HEK293 (cell line): ENCODE data around the gene RAD21L1.

ENCODE experiments used
- CTCF ChIA-PET: fragments of 350-600 bp; formaldehyde crosslinking; extraction: SDS; loops from one replicate; lab custom pipeline; 2021; ENCODE audit warnings: antibody characterized with exemption; lab: Yijun Ruan, JAX
- POLR2A ChIA-PET: fragments of 300-600 bp; formaldehyde crosslinking; extraction: SDS; loops from one replicate; lab custom pipeline; 2020; ENCODE audit warnings: antibody characterized with exemption, inconsistent platforms; lab: Yijun Ruan, JAX
- H3K27ac ChIP-seq: fragments of 200-500 bp; sonication (Bioruptor generic); 2 replicates; pipeline ENCODE4 v1.5.1; 2014; ENCODE audit warnings: low read depth, low read length, control low read depth, inconsistent platforms; ENCODE audit errors: extremely low read depth
- H3K36me3 ChIP-seq, 2 experiments: fragments of 200-500 bp in 1 of 2; sonication (Bioruptor generic) in 1 of 2; 1 replicate in 1 of 2; 2 replicates in 1 of 2; pipeline ENCODE4 v1.5.1; 2014 to 2017; ENCODE audit warnings: inconsistent platforms in 2 of 2, low read length in 2 of 2; ENCODE audit not compliant: control insufficient read depth in 2 of 2, insufficient read depth in 1 of 2
- H3K4me1 ChIP-seq: fragments of 200-500 bp; sonication (Bioruptor generic); 2 replicates; pipeline ENCODE4 v1.5.1; 2014; ENCODE audit warnings: mild to moderate bottlenecking, low read length, inconsistent platforms; ENCODE audit not compliant: control insufficient read depth, insufficient read depth
- H3K4me3 ChIP-seq: 2 replicates; pipeline ENCODE4 v1.5.1; 2011; ENCODE audit warnings: low read depth, mild to moderate bottlenecking, control low read depth, low read length, moderate library complexity
- H3K9me3 ChIP-seq: fragments of 200-500 bp; sonication (Bioruptor generic); 2 replicates; pipeline ENCODE4 v1.5.1; 2014; ENCODE audit warnings: low read depth, low read length, inconsistent platforms; ENCODE audit not compliant: control insufficient read depth, insufficient read depth
- IKZF3 ChIP-seq: fragments of 450-650 bp; IDR thresholded peaks from 2 replicates; pipeline ENCODE4 v1.5.0; 2018; ENCODE audit warnings: missing biosample characterization, mild to moderate bottlenecking, missing genetic modification characterization, moderate library complexity
- INSM2 ChIP-seq: fragments of 450-650 bp; formaldehyde crosslinking; IDR thresholded peaks from 2 replicates; pipeline ENCODE4 v1.5.1; 2016; ENCODE audit warnings: missing biosample characterization, missing genetic modification characterization
- KLF17 ChIP-seq: fragments of 450-650 bp; formaldehyde crosslinking; IDR thresholded peaks from 2 replicates; pipeline ENCODE4 v1.5.1; 2016; ENCODE audit warnings: missing biosample characterization, missing genetic modification characterization
- KLF8 ChIP-seq: fragments of 450-650 bp; formaldehyde crosslinking; IDR thresholded peaks from 2 replicates; pipeline ENCODE4 v1.5.1; 2016; ENCODE audit warnings: missing biosample characterization, missing genetic modification characterization
- KLF9 ChIP-seq: fragments of 450-650 bp; formaldehyde crosslinking; IDR thresholded peaks from 2 replicates; pipeline ENCODE4 v1.5.1; 2016; ENCODE audit warnings: missing biosample characterization, missing genetic modification characterization, low read depth
- PATZ1 ChIP-seq: fragments of 450-650 bp; formaldehyde crosslinking; IDR thresholded peaks from 2 replicates; pipeline ENCODE4 v1.5.1; 2016; ENCODE audit warnings: missing biosample characterization, missing genetic modification characterization
- SCRT1 ChIP-seq: fragments of 450-650 bp; formaldehyde crosslinking; IDR thresholded peaks from 2 replicates; pipeline ENCODE4 v1.5.1; 2016; ENCODE audit warnings: missing biosample characterization, missing genetic modification characterization, borderline replicate concordance
- SP3 ChIP-seq: fragments of 450-650 bp; formaldehyde crosslinking; IDR thresholded peaks from 2 replicates; pipeline ENCODE4 v1.5.1; 2016; ENCODE audit warnings: missing biosample characterization, missing genetic modification characterization
- SP7 ChIP-seq: fragments of 450-650 bp; formaldehyde crosslinking; IDR thresholded peaks from 2 replicates; pipeline ENCODE4 v1.5.1; 2016; ENCODE audit warnings: missing biosample characterization, missing genetic modification characterization
- ZBTB17 ChIP-seq: fragments of 450-650 bp; formaldehyde crosslinking; IDR thresholded peaks from 2 replicates; pipeline ENCODE4 v1.5.1; 2016; ENCODE audit warnings: missing biosample characterization, missing genetic modification characterization
- ZBTB48 ChIP-seq: fragments of 450-650 bp; formaldehyde crosslinking; IDR thresholded peaks from 2 replicates; pipeline ENCODE4 v1.5.1; 2016; ENCODE audit warnings: missing biosample characterization, missing genetic modification characterization
- ZEB2 ChIP-seq: fragments of 450-650 bp; formaldehyde crosslinking; IDR thresholded peaks from 2 replicates; pipeline ENCODE4 v1.5.1; 2016; ENCODE audit warnings: missing biosample characterization, missing genetic modification characterization
- ZNF148 ChIP-seq: fragments of 450-650 bp; formaldehyde crosslinking; IDR thresholded peaks from 2 replicates; pipeline ENCODE4 v1.5.0; 2017; ENCODE audit warnings: missing biosample characterization, missing genetic modification characterization, borderline replicate concordance
- ZNF239 ChIP-seq: fragments of 450-650 bp; formaldehyde crosslinking; IDR thresholded peaks from 2 replicates; pipeline ENCODE4 v1.5.1; 2016; ENCODE audit warnings: missing biosample characterization, missing genetic modification characterization
- ZNF324 ChIP-seq: fragments of 450-650 bp; formaldehyde crosslinking; IDR thresholded peaks from 2 replicates; pipeline ENCODE4 v1.5.1; 2016; ENCODE audit warnings: missing biosample characterization, missing genetic modification characterization
- ZNF366 ChIP-seq: fragments of 450-650 bp; formaldehyde crosslinking; conservative IDR thresholded peaks from 2 replicates; pipeline ENCODE4 v1.5.1; 2016; ENCODE audit warnings: missing biosample characterization, missing genetic modification characterization
- ZNF600 ChIP-seq: fragments of 450-650 bp; formaldehyde crosslinking; IDR thresholded peaks from 2 replicates; pipeline ENCODE4 v1.5.1; 2016; ENCODE audit warnings: missing biosample characterization, missing genetic modification characterization
- ZNF645 ChIP-seq: fragments of 450-650 bp; formaldehyde crosslinking; IDR thresholded peaks from 2 replicates; pipeline ENCODE4; 2016; ENCODE audit warnings: missing biosample characterization, missing genetic modification characterization
- ZNF670 ChIP-seq: fragments of 450-650 bp; formaldehyde crosslinking; IDR thresholded peaks from 2 replicates; pipeline ENCODE4 v1.5.1; 2016; ENCODE audit warnings: missing biosample characterization, missing genetic modification characterization, low read depth
- ZNF677 ChIP-seq: fragments of 450-650 bp; IDR thresholded peaks from 2 replicates; pipeline ENCODE4 v1.5.0; 2018; ENCODE audit warnings: missing biosample characterization, mild to moderate bottlenecking, missing genetic modification characterization, moderate library complexity
- ZNF704 ChIP-seq: fragments of 450-650 bp; formaldehyde crosslinking; IDR thresholded peaks from 2 replicates; pipeline ENCODE4 v1.5.1; 2016; ENCODE audit warnings: missing biosample characterization, missing genetic modification characterization
- ZNF791 ChIP-seq: fragments of 450-650 bp; formaldehyde crosslinking; IDR thresholded peaks from 2 replicates; pipeline ENCODE4 v1.5.1; 2016; ENCODE audit warnings: missing biosample characterization, missing genetic modification characterization
- ZSCAN5A ChIP-seq: fragments of 450-650 bp; formaldehyde crosslinking; IDR thresholded peaks from 2 replicates; pipeline ENCODE4 v1.5.1; 2016; ENCODE audit warnings: missing biosample characterization, missing genetic modification characterization
- ZXDB ChIP-seq: fragments of 450-650 bp; formaldehyde crosslinking; IDR thresholded peaks from 2 replicates; pipeline ENCODE4 v1.5.1; 2016; ENCODE audit warnings: missing biosample characterization, missing genetic modification characterization

Gene RAD21L1

GRCh38 chr20:1224205-1224890 lies 1.5 kb upstream of the RAD21L1 start (continued):
- no peak for TF ChIP-seq ZNF645 (tag by site-specific recombination)
- no peak for TF ChIP-seq ZBTB17
- no peak for TF ChIP-seq ZNF366

GRCh38 chr20:1225263-1225782 lies 521 bp upstream of the RAD21L1 start:
- H3K4me3 ChIP-seq = peak overlapping the region; percentile 45
- ChIA-PET POLR2A (interaction anchor here (0.7 to 1.2 kb wide), 2 partner anchors 39 to 41 kb away, joined by 3 to 8 read pairs; partner anchors contain the start of gene SNPH), CTCF (interaction anchor here (0.5 to 1.5 kb wide), 3 partner anchors 12 to 409 kb away, joined by 3 to 9 read pairs (median 4); no protein-coding TSS in a partner anchor)
- H3K36me3 ChIP-seq = no peaks in the 10 kb centered on the region
- H3K4me1 ChIP-seq = 0 out of 2 replicates have a peak, but pooled peaks cover 2% of the 10 kb centered on the region
- no peaks in the 10 kb centered on the region for H3K9me3 ChIP-seq
- no peak overlapping the region for H3K27ac ChIP-seq
- TF ChIP-seq ZSCAN5A (tag by site-specific recombination) (0 out of 2 replicates have a peak, but pooled peaks have one; percentile 53), KLF17 (tag by site-specific recombination) (0 out of 2 replicates have a peak, but pooled peaks have one; percentile 21), ZBTB17 (no peak), ZEB2 (tag by site-specific recombination) (0 out of 2 replicates have a peak, but pooled peaks have one; percentile 21), ZNF677 (no peak), ZNF670 (tag by site-specific recombination) (no peak), IKZF3 (tag by site-specific recombination) (no peak), PATZ1 (tag by site-specific recombination) (peak; percentile 23; the same call in 1 of the 2 replicates), SCRT1 (tag by site-specific recombination) (no peak), ZNF791 (tag by site-specific recombination) (no peak), ZNF148 (tag by site-specific recombination) (no peak), ZNF600 (tag by site-specific recombination) (peak; percentile 76), ZNF239 (tag by site-specific recombination) (no peak), SP3 (tag by site-specific recombination) (peak; percentile 40), ZBTB48 (peak; percentile 86), KLF9 (tag by site-specific recombination) (peak; percentile 43; the same call in 1 of the 2 replicates), ZXDB (0 out of 2 replicates have a peak, but pooled peaks have one; percentile 13), KLF8 (peak; percentile 31; the same call in 1 of the 2 replicates), SP7 (no peak), INSM2 (tag by site-specific recombination) (no peak), ZNF704 (tag by site-specific recombination) (no peak), ZNF324 (tag by site-specific recombination) (no peak)
